ENCODE measurements around the gene ADCYAP1R1. TPM values are rescaled to one million over a fixed set of nuclear protein-coding genes. Genes with fewer than 3 reads are reported as not detected.
A peak's percentile ranks its signal among the peaks of the same experiment; 100 is the strongest.

Gene ADCYAP1R1
- total and polyA plus RNA-seq, 5 donors from 2014 or later, result not detected

DNA sequence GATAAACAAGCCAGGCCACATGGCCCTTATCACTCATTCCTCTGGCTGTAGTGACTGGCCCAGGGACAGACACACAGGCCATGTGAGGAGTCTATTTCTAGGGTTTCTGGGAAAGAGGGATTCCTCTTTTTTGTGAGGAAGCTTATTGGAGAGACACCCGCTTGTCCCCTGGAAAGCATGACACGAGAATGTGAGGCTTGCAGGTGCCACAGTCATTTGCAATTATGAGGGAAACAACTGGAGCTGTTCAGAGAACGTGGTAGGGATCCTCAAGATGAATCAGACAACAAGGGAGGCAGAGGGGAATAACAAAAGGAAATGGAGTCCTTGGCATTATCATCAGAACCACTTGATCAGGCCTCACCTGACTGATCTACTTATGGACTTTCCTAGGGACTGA is 64.5 kb downstream of the ADCYAP1R1 start:
- Mint-ChIP-seq H3K4me1 (no peaks in the 10 kb centered on the region), H3K4me3 (no peak overlapping the region), H3K36me3 (no peaks in the 10 kb centered on the region), H3K27ac (no peak overlapping the region), H3K9me3 (peaks cover 0 to 2% (median 0%) of the 10 kb centered on the region in 7 donors), H3K27me3 (peaks cover 5% of the 10 kb centered on the region)
- DNase-seq, result no peak
- H3K4me3 ChIP-seq (ENCODE audit: low read depth, low read length), result no peak overlapping the region
- ATAC-seq (ENCODE audit: low read depth in 2 of 2), result no peak
- H3K4me1 ChIP-seq (ENCODE audit: control insufficient read depth, insufficient read depth, low read length, poor library complexity, severe bottlenecking), result no peaks in the 10 kb centered on the region
- H3K27me3 ChIP-seq (ENCODE audit: control insufficient read depth, insufficient read depth, low read length), result no peaks in the 10 kb centered on the region
- H3K9me3 ChIP-seq (ENCODE audit: control insufficient read depth in 2 of 2, low read length in 2 of 2), result no peaks in the 10 kb centered on the region
- H3K27ac ChIP-seq (ENCODE audit: insufficient read depth, low read length, poor library complexity, severe bottlenecking), result no peak overlapping the region
- no peaks in the 10 kb centered on the region for H3K36me3 ChIP-seq (ENCODE audit: control insufficient read depth, insufficient read depth, low read length)

DNA sequence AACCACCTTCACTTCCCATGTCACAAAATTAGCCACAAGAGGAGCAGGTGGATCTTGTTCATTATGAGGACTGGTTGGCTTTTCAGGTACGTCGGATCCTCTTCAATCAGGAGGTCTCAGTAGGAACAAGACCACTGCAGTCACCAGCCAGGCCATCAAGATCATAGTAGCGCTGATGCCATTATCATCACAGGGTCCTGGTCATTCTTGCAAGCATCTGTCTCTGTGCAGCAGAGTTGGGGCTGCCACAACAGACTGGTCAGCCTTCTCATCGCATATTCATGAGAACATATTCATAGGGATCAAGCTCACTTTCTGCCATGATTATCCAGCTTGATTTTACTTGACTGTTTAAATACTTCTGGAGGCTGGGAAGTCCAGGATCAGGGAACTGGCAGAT is 67.1 kb downstream of the ADCYAP1R1 start:
- H3K36me3 Mint-ChIP-seq, result no peaks in the 10 kb centered on the region
- no peak overlapping the region for H3K4me3 ChIP-seq (ENCODE audit: low read depth, low read length)
- no peak overlapping the region for H3K27ac Mint-ChIP-seq
- H3K4me1 Mint-ChIP-seq, result no peaks in the 10 kb centered on the region
- H3K4me1 ChIP-seq (ENCODE audit: control insufficient read depth, insufficient read depth, low read length, poor library complexity, severe bottlenecking), result no peaks in the 10 kb centered on the region
- peaks cover 8% of the 10 kb centered on the region for H3K27me3 Mint-ChIP-seq
- H3K27me3 ChIP-seq (ENCODE audit: control insufficient read depth, insufficient read depth, low read length), result no peaks in the 10 kb centered on the region
- DNase-seq (no peak), ATAC-seq (ENCODE audit: low read depth in 2 of 2) (no peak)
- H3K36me3 ChIP-seq (ENCODE audit: control insufficient read depth, insufficient read depth, low read length), result no peaks in the 10 kb centered on the region
- H3K27ac ChIP-seq (ENCODE audit: insufficient read depth, low read length, poor library complexity, severe bottlenecking), result no peak overlapping the region
- no peak overlapping the region for H3K4me3 Mint-ChIP-seq
- no peaks in the 10 kb centered on the region for H3K9me3 ChIP-seq (ENCODE audit: control insufficient read depth in 2 of 2, low read length in 2 of 2)
- H3K9me3 Mint-ChIP-seq, result peaks cover 0 to 2% (median 0%) of the 10 kb centered on the region in 7 donors

DNA sequence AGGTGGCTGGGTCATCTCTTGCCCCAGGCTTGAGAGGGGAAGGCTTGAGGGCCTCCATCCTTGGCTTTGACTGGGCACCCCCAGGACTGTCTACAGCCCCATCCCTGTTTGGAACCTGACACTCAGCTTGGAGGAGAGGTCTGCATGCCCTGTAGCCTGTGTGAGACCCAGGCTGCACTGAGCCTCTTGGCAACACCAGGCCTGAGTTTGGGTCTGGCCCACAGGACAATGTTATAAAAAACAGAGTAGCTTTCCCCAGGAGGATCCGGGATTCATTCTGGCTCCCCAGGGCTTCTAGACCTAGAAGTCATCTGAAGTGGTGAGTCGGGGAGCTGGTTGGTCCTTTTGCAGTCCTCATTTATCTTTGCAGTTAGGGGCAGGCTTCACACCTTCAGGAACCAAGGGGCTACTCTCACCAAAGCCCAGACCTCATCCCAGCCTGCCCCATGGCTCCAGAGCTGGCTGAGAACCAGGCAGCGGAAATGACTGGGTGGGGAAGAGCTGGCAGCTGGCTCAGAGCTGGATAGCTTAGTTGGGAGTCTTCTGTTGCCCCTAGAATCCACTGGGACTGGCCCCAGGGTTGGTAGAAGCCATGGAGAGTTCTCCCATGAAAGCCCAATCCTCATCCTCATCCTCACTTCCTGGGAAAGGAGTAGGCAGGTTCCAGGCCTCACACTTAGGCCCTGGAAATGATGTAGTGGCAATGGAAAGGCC is 68.8 kb downstream of the ADCYAP1R1 start:
- Mint-ChIP-seq H3K4me1 (no peaks in the 10 kb centered on the region), H3K4me3 (no peak overlapping the region), H3K27me3 (peaks cover 8% of the 10 kb centered on the region), H3K9me3 (no peaks in the 10 kb centered on the region), H3K36me3 (no peaks in the 10 kb centered on the region), H3K27ac (no peak overlapping the region)
- no peaks in the 10 kb centered on the region for H3K9me3 ChIP-seq (ENCODE audit: control insufficient read depth in 2 of 2, low read length in 2 of 2)
- no peaks in the 10 kb centered on the region for H3K36me3 ChIP-seq (ENCODE audit: control insufficient read depth, insufficient read depth, low read length)
- no peaks in the 10 kb centered on the region for H3K4me1 ChIP-seq (ENCODE audit: control insufficient read depth, insufficient read depth, low read length, poor library complexity, severe bottlenecking)
- H3K27ac ChIP-seq (ENCODE audit: insufficient read depth, low read length, poor library complexity, severe bottlenecking), result no peak overlapping the region
- H3K27me3 ChIP-seq (ENCODE audit: control insufficient read depth, insufficient read depth, low read length), result no peaks in the 10 kb centered on the region
- no peak for DNase-seq
- no peak overlapping the region for H3K4me3 ChIP-seq (ENCODE audit: low read depth, low read length)
- ATAC-seq (ENCODE audit: low read depth in 2 of 2), result no peak

DNA sequence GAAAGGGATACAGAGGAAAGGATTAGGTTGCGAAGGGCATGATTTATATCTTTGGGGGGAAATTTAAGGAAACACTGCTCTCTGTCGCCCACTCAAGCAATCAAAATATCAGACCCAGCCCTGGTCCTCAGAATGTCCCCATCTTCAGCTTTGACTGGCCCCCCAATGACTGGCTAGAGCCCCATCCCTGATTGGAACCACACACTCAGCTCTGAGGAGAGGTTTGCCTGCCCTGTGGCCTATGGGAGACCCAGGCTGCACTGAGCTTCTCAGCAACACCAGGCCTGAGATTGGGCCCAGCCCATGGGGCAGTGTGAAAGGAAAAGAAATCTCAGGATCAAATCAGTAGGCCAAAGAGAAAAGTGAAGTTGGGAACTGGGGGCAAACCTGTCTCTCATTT is 69.5 kb downstream of the ADCYAP1R1 start:
- H3K36me3 Mint-ChIP-seq, result no peaks in the 10 kb centered on the region
- H3K4me1 Mint-ChIP-seq, result no peaks in the 10 kb centered on the region
- H3K9me3 Mint-ChIP-seq, result peaks cover 0 to 2% (median 0%) of the 10 kb centered on the region in 7 donors
- H3K27me3 Mint-ChIP-seq, result peaks cover 8% of the 10 kb centered on the region
- no peak for ATAC-seq (ENCODE audit: low read depth in 2 of 2)
- Histone ChIP-seq H3K4me1 (ENCODE audit: control insufficient read depth, insufficient read depth, low read length, poor library complexity, severe bottlenecking) (no peaks in the 10 kb centered on the region), H3K27ac (ENCODE audit: insufficient read depth, low read length, poor library complexity, severe bottlenecking) (no peak overlapping the region), H3K4me3 (ENCODE audit: low read depth, low read length) (no peak overlapping the region), H3K9me3 (ENCODE audit: control insufficient read depth in 2 of 2, low read length in 2 of 2) (no peaks in the 10 kb centered on the region), H3K27me3 (ENCODE audit: control insufficient read depth, insufficient read depth, low read length) (no peaks in the 10 kb centered on the region), H3K36me3 (ENCODE audit: control insufficient read depth, insufficient read depth, low read length) (no peaks in the 10 kb centered on the region)
- H3K27ac Mint-ChIP-seq, result no peak overlapping the region
- no peak for DNase-seq
- H3K4me3 Mint-ChIP-seq, result no peak overlapping the region

- Histone ChIP-seq H3K36me3 (ENCODE audit: control insufficient read depth, insufficient read depth, low read length) (no peaks in the 10 kb centered on the region), H3K4me1 (ENCODE audit: control insufficient read depth, insufficient read depth, low read length, poor library complexity, severe bottlenecking) (no peaks in the 10 kb centered on the region), H3K4me3 (ENCODE audit: low read depth, low read length) (no peak overlapping the region), H3K27me3 (ENCODE audit: control insufficient read depth, insufficient read depth, low read length) (no peaks in the 10 kb centered on the region), H3K27ac (ENCODE audit: insufficient read depth, low read length, poor library complexity, severe bottlenecking) (no peak overlapping the region), H3K9me3 (ENCODE audit: control insufficient read depth in 2 of 2, low read length in 2 of 2) (no peaks in the 10 kb centered on the region)
- peaks cover 4% of the 10 kb centered on the region for H3K27me3 Mint-ChIP-seq
- H3K9me3 Mint-ChIP-seq, result peaks cover 0 to 4% (median 0%) of the 10 kb centered on the region in 7 donors
- no peak overlapping the region for H3K4me3 Mint-ChIP-seq
- DNase-seq (peak in 2 of 3 donors; percentile 18 to 61), ATAC-seq (ENCODE audit: low read depth in 2 of 2) (peak in 1 of 2 donors; percentile 42)
- H3K4me1 Mint-ChIP-seq, result no peaks in the 10 kb centered on the region
- no peaks in the 10 kb centered on the region for H3K36me3 Mint-ChIP-seq
- H3K27ac Mint-ChIP-seq, result no peak overlapping the region
These were observed 70.5 kb downstream of the ADCYAP1R1 start for GRCh38 chr7:31122649-31123058.

- ATAC-seq (ENCODE audit: low read depth in 2 of 2), result no peak
- Histone ChIP-seq H3K36me3 (ENCODE audit: control insufficient read depth, insufficient read depth, low read length) (no peaks in the 10 kb centered on the region), H3K9me3 (ENCODE audit: control insufficient read depth in 2 of 2, low read length in 2 of 2) (no peaks in the 10 kb centered on the region), H3K4me3 (ENCODE audit: low read depth, low read length) (no peak overlapping the region), H3K4me1 (ENCODE audit: control insufficient read depth, insufficient read depth, low read length, poor library complexity, severe bottlenecking) (no peaks in the 10 kb centered on the region), H3K27me3 (ENCODE audit: control insufficient read depth, insufficient read depth, low read length) (no peaks in the 10 kb centered on the region), H3K27ac (ENCODE audit: insufficient read depth, low read length, poor library complexity, severe bottlenecking) (no peak overlapping the region)
- H3K9me3 Mint-ChIP-seq, result peaks cover 0 to 4% (median 0%) of the 10 kb centered on the region in 7 donors
- H3K36me3 Mint-ChIP-seq, result no peaks in the 10 kb centered on the region
- H3K27ac Mint-ChIP-seq, result no peak overlapping the region
- H3K4me3 Mint-ChIP-seq, result no peak overlapping the region
- no peak for DNase-seq
- peaks cover 4% of the 10 kb centered on the region for H3K27me3 Mint-ChIP-seq
- H3K4me1 Mint-ChIP-seq, result no peaks in the 10 kb centered on the region
These were observed 71.2 kb downstream of the ADCYAP1R1 start for GRCh38 chr7:31123321-31123720.

- Mint-ChIP-seq H3K36me3 (no peaks in the 10 kb centered on the region), H3K4me1 (no peaks in the 10 kb centered on the region)
- DNase-seq, result no peak
These were observed 71.6 kb downstream of the ADCYAP1R1 start for GRCh38 chr7:31123726-31124125.

DNA sequence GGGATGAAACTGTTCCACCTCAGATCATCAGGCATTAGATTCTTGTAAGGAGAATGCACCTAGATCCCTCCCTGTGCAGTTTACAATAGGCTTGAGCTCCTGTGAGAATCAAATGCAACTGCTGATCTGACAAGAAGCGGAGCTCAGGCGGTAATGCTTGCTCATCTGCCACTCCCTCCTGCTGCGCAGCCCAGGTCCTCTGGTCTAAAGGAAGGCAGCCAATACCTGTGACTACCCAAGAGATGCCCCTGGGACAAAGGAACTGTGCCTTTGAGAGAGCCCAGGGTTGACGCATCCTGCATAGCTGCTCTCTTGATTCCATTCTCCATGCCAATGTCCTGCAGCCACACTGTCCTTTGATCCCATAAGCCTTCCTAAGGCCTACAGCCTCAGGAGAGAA is 73.1 kb downstream of the ADCYAP1R1 start:
- no peak overlapping the region for H3K4me3 ChIP-seq (ENCODE audit: low read depth, low read length)
- ATAC-seq (ENCODE audit: low read depth in 2 of 2) (no peak), DNase-seq (no peak)
- H3K4me1 ChIP-seq (ENCODE audit: control insufficient read depth, insufficient read depth, low read length, poor library complexity, severe bottlenecking), result no peaks in the 10 kb centered on the region
- Mint-ChIP-seq H3K4me3 (no peak overlapping the region), H3K27ac (no peak overlapping the region), H3K27me3 (peaks cover 7% of the 10 kb centered on the region), H3K4me1 (no peaks in the 10 kb centered on the region), H3K9me3 (peaks cover 0 to 4% (median 0%) of the 10 kb centered on the region in 7 donors), H3K36me3 (no peaks in the 10 kb centered on the region)
- no peaks in the 10 kb centered on the region for H3K27me3 ChIP-seq (ENCODE audit: control insufficient read depth, insufficient read depth, low read length)
- no peak overlapping the region for H3K27ac ChIP-seq (ENCODE audit: insufficient read depth, low read length, poor library complexity, severe bottlenecking)
- H3K36me3 ChIP-seq (ENCODE audit: control insufficient read depth, insufficient read depth, low read length), result no peaks in the 10 kb centered on the region
- no peaks in the 10 kb centered on the region for H3K9me3 ChIP-seq (ENCODE audit: control insufficient read depth in 2 of 2, low read length in 2 of 2)

More at GRCh38 chr7:31123726-31124125, 71.6 kb downstream of the ADCYAP1R1 start:
- H3K27me3 ChIP-seq (ENCODE audit: control insufficient read depth, insufficient read depth, low read length), result no peaks in the 10 kb centered on the region
- no peak overlapping the region for H3K4me3 Mint-ChIP-seq
- H3K4me3 ChIP-seq (ENCODE audit: low read depth, low read length), result no peak overlapping the region
- ATAC-seq (ENCODE audit: low read depth in 2 of 2), result no peak
- H3K9me3 Mint-ChIP-seq, result peaks cover 0 to 4% (median 0%) of the 10 kb centered on the region in 7 donors
- no peaks in the 10 kb centered on the region for H3K4me1 ChIP-seq (ENCODE audit: control insufficient read depth, insufficient read depth, low read length, poor library complexity, severe bottlenecking)
- H3K36me3 ChIP-seq (ENCODE audit: control insufficient read depth, insufficient read depth, low read length), result no peaks in the 10 kb centered on the region
- H3K27me3 Mint-ChIP-seq, result peaks cover 4% of the 10 kb centered on the region
- no peaks in the 10 kb centered on the region for H3K9me3 ChIP-seq (ENCODE audit: control insufficient read depth in 2 of 2, low read length in 2 of 2)
- no peak overlapping the region for H3K27ac ChIP-seq (ENCODE audit: insufficient read depth, low read length, poor library complexity, severe bottlenecking)
- H3K27ac Mint-ChIP-seq, result no peak overlapping the region
